ENCODE measurements around the gene CLTCL1.
"Not testable (repeated sequence)": the region's sequence is repeated elsewhere in the genome, so short reads cannot be mapped to it uniquely, and the experiment has no call there.

The CLTCL1 gene

DNA sequence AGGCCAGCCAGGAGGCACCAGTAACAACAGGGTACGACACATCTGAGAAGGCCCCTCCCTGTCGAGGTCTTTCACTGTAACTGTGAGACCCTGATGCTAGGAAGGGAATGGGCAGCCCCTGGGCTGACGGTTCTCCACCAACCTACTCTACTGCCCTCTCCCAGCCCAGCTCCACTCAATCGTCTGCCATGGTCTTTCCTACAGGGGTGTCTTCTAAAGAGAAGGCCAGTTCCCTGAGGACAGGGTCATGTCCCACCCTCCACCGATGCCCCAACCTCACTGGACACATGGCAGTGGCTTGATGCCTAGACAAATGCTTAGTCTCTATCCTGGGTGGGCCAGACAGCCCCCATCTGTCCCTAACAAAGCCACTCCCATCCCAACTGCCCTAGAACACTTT lies 67.0 kb downstream of the CLTCL1 start:
- no peak for DNase-seq (ENCODE audit: low read depth, low spot score)
- no peak overlapping the region for H3K27ac ChIP-seq

DNA sequence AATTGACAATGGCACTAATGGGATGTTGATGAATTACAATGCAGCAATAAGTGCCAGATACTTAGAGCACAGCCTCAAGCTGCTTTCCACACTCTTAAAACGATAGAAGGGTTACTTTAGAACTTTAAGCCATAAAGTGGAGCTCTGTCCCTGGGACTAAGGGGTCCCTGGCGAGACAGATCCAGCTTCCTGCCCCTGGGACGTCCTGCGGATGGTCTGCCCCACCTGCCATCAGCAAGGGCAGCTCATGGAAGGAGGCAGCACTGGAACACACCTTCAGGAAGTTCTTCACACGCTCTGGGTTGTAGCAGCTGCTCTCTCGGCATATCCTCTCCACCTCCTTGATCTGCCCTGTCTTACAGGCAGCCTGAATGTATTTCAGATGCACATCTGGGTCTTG lies 67.9 kb downstream of the CLTCL1 start:
- DNase-seq (ENCODE audit: low read depth, low spot score) = no peak
- H3K27ac ChIP-seq = no peak overlapping the region

DNA sequence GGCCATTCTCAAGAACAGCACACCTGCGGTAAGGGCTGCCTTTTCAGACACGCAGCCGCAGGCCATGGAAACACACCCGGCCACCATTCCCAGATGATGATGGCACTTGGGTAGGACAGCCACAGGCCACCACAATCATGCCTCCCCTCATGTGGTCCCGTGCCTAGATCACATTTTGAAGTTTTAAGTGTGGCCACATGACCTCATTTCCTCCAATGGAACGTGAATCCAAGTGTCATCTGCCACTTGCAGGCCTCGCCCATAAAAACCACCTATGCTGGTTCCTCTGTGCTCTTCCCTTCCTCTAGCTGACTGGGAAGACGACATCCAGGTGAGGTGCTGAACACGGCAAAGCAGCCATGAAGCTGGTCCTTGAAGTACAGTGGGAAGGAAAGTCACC lies 68.4 kb downstream of the CLTCL1 start:
- no peak for DNase-seq (ENCODE audit: low read depth, low spot score)
- no peak overlapping the region for H3K27ac ChIP-seq

DNA sequence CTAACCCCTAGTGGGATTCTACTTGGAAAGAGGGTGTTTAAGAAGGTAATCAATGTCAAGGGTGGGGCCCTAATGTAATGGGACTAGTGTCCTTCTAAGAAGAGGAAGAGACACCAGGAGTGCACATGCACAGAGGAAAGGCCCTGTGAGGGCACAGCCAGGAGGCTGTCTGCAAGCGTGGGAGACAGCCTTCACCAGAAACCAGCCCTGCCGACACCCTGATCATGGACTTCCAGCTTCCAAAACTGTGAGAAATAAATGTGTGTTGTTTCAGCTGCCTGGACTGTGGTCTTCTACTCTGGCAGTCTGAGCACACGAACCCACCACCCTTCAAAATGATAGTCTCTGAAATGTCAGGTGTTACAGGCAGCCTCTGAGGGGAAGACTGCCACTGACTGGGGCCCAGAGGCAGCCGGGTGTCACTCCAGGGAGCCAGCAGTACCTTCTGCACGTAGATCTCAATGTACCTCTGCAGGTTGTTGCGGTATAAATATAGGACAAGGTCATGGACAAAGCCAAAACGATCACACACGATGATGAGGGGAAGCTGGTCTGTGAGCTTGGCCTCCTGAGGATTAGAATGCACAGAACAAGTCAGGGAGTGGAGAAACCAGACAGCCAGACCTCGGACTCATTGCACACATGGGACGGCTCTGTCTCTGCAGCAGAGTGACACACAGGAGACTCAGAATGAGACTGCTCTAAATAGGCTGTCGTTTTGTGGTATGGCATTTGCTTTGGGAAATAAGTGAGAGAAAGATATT lies 69.1 kb downstream of the CLTCL1 start:
- no peak overlapping the region for H3K27ac ChIP-seq
- DNase-seq (ENCODE audit: low read depth, low spot score) = no peak

DNA sequence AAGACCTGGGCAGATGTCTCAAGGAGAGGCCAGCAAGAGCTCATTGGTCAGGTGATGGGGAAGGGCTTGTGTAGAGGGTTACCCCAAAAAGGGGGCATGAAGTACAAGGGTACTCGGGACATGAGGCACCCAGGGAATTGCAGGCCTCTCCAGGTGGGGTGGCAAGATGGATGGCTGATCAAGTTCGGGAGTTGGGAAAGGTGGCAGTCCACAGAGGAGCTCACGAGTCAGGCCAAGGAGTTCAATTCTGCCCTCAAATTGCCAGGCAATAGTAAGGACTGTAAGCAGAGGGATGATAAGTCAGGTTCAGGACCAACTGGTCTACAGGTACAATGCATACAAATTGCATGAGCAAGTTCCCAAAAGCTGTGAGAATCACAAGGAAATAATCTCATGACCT lies 70.7 kb downstream of the CLTCL1 start:
- no peak overlapping the region for H3K27ac ChIP-seq
- DNase-seq (ENCODE audit: low read depth, low spot score) = no peak

DNA sequence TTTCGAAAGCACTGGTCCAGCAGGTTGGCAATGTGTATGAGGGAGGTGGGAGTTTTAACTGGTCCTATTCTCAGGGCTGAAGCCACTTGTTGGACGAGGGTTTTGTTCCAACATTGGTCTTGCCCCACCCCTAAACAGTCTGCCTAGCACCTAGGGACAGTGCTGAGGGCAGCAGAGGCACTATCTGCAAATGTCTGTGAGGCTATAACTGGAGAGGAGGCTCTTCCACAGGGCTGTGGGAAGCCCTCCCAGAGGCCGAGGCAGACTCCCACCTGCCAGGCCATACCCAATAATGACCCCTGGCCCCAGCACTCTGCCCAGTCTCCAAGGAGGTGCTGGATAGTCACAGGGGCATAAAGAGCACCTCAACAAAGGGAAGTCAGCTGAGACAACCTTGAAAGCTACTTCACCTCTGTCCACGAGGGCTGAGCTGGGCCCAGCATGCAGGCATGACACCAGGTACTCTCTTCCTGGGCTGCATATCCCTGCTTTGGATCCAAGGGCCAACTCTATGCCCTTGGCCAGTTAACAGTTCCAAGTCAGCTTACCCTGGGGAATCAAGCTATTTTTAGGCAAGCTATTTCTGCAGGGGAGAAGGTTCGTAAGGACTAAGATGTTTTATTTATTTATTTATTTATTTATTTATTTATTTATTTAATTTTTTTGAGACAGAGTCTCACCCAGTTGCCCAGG lies 72.8 kb downstream of the CLTCL1 start:
- no peak overlapping the region for H3K27ac ChIP-seq
- no peak for DNase-seq (ENCODE audit: low read depth, low spot score)

DNA sequence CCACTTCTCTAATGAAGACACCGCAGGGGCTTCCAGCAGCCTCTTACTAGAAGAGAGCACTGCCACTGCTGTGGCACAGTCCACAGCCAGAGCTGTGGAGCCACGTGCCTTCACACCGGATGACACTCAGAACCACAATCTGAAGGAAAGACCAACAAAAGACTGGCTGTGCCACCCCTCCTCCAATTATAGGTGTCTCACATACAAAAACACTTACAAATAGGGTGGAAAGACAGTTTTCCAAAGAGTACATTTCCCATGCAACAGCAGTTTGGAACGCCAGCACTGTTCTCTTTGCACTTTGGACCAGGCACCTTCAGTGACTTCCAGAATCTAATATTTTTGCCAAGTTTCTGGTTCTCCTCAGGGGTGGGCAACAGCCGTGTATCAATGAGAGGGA lies 74.9 kb downstream of the CLTCL1 start:
- no peak for DNase-seq (ENCODE audit: low read depth, low spot score)
- no peak overlapping the region for H3K27ac ChIP-seq

DNA sequence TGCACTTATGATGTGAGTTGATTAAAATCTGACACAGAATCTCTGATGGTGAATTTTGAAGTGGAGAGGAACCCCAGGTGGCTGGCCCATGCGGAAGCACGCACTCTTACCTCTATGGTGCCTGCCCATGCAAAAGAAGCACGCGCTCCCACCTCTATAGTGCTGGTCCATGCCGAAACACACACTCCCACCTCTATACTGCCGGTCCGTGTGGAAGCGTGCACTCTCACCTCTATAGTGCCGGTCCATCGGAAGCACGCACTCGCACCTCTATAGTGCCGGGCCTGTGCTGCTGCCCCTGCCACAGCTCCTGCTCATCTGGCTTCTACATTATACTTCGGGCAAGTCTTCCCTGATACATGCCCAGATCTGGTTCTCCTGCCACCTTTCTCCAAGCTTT lies 76.2 kb downstream of the CLTCL1 start:
- DNase-seq (ENCODE audit: low read depth, low spot score) = no peak
- no peak overlapping the region for H3K27ac ChIP-seq

DNA sequence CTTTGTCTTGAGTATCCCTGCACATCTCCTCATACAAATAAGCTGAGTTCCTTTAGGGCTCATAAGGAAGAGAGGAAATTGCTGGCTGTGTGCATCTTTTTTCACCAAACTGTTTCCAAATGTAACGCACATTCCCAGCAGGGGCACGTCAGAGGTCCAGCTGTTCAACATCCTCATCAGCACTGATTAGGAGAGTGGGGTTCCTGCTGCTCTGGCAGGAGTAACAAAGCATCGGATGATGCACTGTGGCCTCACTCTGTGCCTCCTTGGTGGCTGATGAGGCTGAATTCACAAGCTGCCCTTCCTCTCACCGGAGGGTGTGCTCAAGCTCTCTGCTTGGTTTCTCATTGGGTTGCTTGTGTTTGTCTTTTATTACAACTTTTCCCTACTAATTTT lies 77.4 kb downstream of the CLTCL1 start:
- no peak overlapping the region for H3K27ac ChIP-seq
- no peak for DNase-seq (ENCODE audit: low read depth, low spot score)

DNA sequence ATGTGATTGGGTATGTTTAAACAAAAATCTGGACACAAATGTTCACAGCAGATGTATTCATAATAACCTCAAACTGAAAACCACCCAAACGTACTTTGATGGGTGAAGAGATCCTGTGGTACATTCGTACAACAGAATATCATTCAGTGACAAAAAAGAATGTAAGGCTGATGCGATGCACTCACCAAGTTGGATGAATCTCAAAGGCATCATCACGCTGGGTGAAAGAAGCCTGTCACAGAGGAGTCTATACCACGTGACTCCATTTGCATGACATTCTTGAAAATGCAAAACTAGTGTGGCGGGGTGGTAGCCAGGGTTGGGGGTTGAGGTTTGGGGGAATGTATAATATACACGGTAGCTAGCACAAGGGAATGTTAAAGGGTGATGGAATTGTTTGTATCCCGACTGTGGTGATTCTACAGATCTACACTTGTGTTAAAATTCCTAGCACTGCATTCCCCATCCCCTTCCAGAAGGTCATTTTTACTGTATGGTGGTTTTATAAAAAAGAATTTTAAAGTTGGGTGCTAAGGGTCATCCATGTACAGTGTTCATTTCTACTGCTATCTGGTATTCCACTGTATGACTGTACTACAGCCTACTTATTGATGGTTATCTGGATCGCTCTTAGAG lies 78.0 kb downstream of the CLTCL1 start:
- H3K27ac ChIP-seq = no peak overlapping the region
- DNase-seq (ENCODE audit: low read depth, low spot score) = no peak

DNA sequence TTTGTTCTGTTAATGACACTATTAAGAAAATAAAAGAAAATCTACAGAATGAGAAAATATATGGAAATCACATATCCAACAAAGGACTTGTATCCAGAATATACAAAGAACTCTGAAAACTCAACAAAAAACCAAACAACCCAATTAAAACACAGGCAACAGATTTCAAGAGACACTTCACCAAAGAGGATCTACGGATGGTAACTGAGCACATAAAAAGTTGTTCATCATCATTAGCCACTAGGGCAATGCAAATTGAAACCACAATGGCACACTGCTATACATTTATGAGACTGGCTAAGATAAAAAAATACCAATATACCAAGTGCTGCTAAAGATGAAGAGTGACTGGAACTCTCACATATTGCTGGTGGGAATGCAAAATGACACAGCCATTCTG lies 78.5 kb downstream of the CLTCL1 start:
- no peak for DNase-seq (ENCODE audit: low read depth, low spot score)
- no peak overlapping the region for H3K27ac ChIP-seq

DNA sequence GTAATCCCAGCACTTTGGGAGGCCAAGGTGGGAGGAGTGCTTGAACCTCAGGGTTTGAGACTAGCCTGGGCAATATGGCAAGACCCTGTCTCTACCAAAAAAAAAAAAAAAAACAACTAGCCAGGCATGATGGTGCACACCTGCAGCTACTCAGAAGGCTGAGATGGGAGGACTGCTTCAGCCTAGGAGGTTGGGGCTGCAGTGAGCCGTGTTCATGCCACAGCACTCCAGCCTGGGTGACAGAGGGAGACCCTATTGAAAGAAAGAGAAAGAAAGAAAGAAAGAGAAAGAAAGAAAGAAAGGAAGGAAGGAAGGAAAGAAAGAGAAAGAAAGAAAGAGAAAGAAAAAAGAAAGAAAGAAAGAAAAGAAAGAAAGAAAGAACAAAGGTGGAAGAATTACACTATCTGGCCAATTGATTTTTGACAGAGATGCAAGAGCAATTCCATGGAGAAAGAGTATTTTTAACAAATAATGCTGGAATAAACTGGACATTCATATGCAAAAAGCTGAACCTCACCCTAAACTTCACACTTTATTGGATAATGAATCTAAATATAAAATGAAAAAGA lies 79.1 kb downstream of the CLTCL1 start:
- no peak overlapping the region for H3K27ac ChIP-seq
- DNase-seq (ENCODE audit: low read depth, low spot score) = no peak

DNA sequence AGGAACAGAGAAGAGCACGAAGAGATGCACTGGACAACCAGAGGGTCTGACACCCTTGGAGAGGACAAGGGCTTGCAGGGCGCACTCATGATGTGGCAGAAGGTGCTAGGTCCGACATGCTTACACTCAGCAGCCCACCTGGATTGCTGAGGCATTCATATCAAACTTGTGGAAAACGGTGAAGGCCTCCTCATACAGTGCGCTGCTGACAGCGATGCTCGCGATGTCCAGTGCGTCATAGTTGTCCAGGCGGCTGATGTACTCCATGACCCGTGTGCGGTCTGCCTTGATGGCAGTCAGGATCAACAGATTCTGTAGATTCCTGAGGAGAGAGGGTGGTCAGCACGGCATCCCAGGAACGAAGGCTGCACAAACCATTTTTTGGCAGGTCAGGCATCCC lies 81.3 kb downstream of the CLTCL1 start:
- H3K27ac ChIP-seq = no peak overlapping the region
- no peak for DNase-seq (ENCODE audit: low read depth, low spot score)

DNA sequence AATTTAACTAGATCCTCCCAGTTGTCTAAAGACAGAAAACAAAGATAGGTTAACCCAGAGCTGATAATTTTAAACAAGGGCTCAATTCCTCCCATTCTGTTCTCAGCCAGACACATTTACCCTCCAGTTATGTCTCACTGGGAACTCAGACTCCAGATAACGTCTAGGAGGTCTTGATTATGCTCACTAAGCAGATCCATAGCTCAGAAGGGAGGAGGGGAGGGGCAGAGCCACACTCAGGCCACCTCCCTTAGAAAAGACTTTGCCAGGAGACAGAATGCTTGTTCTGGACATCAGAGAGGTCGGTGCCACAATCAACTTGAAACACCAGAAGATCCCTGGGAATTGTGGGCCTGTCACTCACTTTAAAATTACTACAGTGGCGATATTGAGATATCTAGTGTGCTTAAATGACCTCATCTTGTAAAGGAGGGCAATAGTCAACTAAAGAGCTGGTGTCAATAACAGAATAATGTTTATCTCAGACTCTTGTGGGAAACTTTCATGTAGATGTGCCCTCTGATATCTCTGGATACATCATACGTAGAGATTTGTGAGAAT lies 83.2 kb downstream of the CLTCL1 start:
- no peak for DNase-seq (ENCODE audit: low read depth, low spot score)
- no peak overlapping the region for H3K27ac ChIP-seq

DNA sequence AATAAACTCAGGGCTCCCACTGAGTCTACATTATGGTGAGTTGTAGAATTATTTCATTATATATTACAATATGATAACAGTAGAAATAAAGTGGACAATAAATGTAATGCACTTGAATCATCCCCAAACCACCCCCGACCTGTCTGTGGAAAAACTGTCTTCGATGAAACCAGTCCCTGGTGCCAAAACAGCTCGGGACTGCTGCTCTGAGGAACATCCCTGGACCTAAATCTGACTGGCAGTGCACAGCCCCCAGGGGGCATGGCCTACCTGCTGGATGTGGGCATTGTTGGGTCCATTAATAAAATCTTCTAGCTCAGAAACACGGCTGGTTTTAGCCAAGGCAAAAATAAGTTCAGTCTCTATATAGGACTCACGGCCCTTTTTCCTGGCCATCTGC lies 83.6 kb downstream of the CLTCL1 start:
- no peak overlapping the region for H3K27ac ChIP-seq
- DNase-seq (ENCODE audit: low read depth, low spot score) = no peak

DNA sequence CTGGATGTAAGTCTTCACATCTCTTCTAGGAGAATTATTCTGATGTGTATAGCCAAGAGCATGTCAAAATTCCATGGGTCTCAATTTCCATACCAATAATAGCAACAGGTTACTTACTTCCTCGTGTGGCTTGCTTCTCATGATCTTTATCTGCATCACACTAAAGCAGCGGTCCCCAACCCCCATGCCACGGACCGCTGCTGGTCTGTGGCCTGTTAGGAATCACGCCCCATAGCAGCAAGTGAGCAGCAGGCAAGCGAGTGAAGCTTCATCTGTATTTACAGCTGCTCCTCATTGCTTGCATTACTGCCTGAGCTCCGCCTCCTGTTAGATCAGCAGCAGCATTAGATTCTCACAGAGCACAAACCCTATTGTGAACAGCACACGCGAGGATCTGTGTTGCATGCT lies 84.1 kb downstream of the CLTCL1 start:
- no peak overlapping the region for H3K27ac ChIP-seq
- DNase-seq (ENCODE audit: low read depth, low spot score) = no peak

DNA sequence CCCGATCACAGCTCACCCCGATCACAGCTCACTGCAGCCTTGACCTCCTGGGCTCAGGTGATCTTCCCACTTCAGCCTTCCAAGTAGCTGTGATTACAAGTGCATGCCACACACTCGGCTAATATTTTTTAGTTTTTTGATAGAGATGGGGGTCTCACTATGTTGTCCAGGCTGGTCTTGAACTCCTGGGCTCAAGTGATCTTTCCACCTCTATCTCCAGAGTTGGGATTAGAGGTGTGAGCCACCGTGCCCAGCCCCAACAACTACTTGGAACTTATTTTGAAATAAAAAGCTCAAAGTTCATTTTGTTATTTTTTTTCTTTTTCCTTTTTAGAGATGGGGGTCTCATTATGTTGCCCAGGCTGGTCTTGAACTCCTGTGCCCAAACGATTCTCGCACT lies 85.2 kb downstream of the CLTCL1 start:
- DNase-seq (ENCODE audit: low read depth, low spot score) = no peak
- H3K27ac ChIP-seq = no peak overlapping the region

DNA sequence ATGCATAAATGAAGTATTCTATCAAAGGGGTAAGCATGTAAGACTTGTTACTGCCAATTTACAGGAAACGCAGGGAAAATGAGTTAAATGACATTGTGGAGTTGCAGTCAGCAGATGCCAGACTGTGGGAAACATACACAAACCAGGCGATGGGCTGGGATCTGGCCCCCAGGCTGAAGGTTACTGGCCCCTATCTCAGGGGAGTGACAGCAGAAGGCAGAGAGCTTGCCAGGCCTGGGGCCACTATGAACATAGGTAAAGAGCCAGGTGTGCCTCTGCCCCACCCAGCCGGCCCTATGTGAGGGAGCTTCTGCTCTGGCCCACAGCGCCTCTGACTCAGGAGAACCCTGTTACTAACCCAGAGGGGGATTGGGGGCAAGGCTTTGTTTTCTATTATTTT lies 86.9 kb downstream of the CLTCL1 start:
- DNase-seq (ENCODE audit: low read depth, low spot score) = no peak
- H3K27ac ChIP-seq = no peak overlapping the region

DNA sequence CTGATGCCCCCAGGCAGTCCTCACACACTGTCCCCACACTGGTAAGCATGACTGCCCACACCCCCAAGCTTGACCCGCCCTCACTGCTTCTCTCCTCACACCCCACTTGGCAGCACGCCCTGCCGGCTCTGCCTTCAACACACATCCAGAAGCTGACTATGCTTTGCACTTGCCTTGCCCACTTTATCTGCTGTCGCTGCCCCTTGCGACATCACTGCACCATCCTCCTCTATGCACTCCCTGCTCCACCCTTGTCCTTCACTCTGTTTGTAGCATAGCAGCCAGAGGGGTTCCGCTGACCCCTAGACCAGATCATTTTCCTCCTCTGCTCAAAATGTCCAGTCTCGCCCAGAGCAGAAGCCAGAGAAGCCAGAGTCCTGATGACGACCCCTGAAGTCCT lies 87.7 kb downstream of the CLTCL1 start:
- no peak for DNase-seq (ENCODE audit: low read depth, low spot score)
- H3K27ac ChIP-seq = no peak overlapping the region

DNA sequence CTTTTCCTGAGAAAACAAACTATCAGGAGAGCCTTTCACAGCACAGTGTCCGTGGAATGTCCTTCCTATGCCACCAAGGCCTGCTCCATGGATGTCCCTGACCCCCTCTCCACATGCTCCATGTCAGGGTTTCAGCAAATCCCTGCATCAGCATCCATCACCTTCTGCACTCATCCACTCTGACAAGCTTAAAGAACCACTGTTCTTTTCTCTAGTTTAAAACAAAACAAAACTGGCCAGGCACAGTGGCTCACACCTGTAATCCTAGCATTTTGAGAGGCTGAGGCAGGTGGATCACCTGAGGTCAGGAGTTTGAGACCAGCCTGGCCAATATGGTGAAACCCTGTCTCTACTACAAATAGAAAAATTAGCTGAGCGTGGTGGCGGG lies 88.7 kb downstream of the CLTCL1 start:
- not testable (repeated sequence) for H3K27ac ChIP-seq; DNase-seq (ENCODE audit: low read depth, low spot score)
